ENCODE measurements around the gene TEX9.
"Not testable (repeated sequence)": the region's sequence is repeated elsewhere in the genome, so short reads cannot be mapped to it uniquely, and the experiment has no call there.

Gene TEX9

DNA sequence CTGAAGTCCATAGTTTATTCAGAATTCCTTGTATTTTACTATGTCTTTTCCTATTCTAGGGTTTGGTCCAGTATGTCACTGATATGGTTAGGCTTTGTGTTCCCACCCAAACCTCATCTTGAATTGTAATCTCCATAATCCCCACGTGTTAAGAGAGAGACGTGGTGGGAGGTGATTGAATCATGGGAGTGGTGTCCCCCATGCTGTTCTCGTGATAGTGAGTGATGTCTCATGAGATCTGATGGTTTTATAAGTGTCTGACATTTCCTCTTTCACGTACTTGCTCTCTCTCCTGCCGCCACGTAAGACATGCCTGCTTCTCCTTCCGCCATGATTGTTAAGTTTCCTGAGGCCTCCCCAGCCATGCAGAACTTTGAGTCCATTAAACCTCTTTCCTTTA is 6.6 kb upstream of the TEX9 start:
- no peak overlapping the region for H3K27ac ChIP-seq (ENCODE audit: insufficient read depth in 1 of 2, low read depth in 1 of 2, low read length in 2 of 2, poor library complexity in 1 of 2, severe bottlenecking in 2 of 2)
- no peaks in the 10 kb centered on the region for H3K27me3 ChIP-seq (replicated peaks in 2 of 5; ENCODE audit: control insufficient read depth in 4 of 5, insufficient read depth in 5 of 5, low read length in 4 of 5)
- peaks cover 0 to 10% (median 3%) of the 10 kb centered on the region in 5 experiments for H3K9me3 ChIP-seq (ENCODE audit: control extremely low read depth in 1 of 5, control insufficient read depth in 4 of 5, insufficient read depth in 2 of 5, low read depth in 1 of 5, low read length in 4 of 5)
- no peak for DNase-seq
- H3K36me3 ChIP-seq (ENCODE audit: control insufficient read depth in 4 of 4, insufficient read depth in 4 of 4, low read length in 3 of 4), result no peaks in the 10 kb centered on the region
- POLR2A ChIA-PET, result no interaction called here
- no peak overlapping the region for H3K4me3 ChIP-seq (ENCODE audit: control insufficient read depth in 1 of 7, extremely low read depth in 1 of 7, insufficient read depth in 4 of 7, low read depth in 2 of 7, low read length in 6 of 7)
- WGBS (ENCODE audit: insufficient coverage), result 97% methylated on average over 5 of the region's 7 CpGs
- CTCF ChIA-PET, result no interaction called here
- no peaks in the 10 kb centered on the region for H3K4me1 ChIP-seq (ENCODE audit: control extremely low read depth in 1 of 4, control insufficient read depth in 4 of 4, insufficient read depth in 4 of 4, low read length in 3 of 4)

DNA sequence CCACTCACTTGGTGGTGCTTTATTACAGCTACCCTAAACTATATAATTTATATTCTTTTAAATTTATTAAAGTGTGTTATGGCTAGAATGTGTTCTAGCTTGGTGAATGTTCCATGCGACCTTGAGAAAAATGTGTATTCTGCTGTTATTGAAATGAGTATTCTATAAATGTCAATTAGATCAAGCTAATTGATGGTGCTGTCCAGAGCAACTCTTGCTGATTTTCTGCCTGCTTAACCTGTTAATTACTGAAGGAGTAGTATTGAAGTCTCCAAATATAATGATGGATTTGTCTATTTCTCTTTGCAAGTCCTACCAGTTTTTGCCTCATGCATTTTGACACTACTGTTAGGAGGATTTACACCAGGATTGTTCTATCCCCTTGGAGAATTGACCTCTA is 3.2 kb upstream of the TEX9 start:
- Histone ChIP-seq H3K9me3 (ENCODE audit: control extremely low read depth in 1 of 5, control insufficient read depth in 4 of 5, insufficient read depth in 2 of 5, low read depth in 1 of 5, low read length in 4 of 5) (peaks cover 0 to 10% (median 3%) of the 10 kb centered on the region in 5 experiments), H3K4me3 (ENCODE audit: control insufficient read depth in 1 of 7, extremely low read depth in 1 of 7, insufficient read depth in 4 of 7, low read depth in 2 of 7, low read length in 6 of 7) (no peak overlapping the region), H3K27ac (ENCODE audit: insufficient read depth in 1 of 2, low read depth in 1 of 2, low read length in 2 of 2, poor library complexity in 1 of 2, severe bottlenecking in 2 of 2) (no peak overlapping the region), H3K36me3 (ENCODE audit: control insufficient read depth in 4 of 4, insufficient read depth in 4 of 4, low read length in 3 of 4) (no peaks in the 10 kb centered on the region), H3K27me3 (replicated peaks in 2 of 5; ENCODE audit: control insufficient read depth in 4 of 5, insufficient read depth in 5 of 5, low read length in 4 of 5) (no peaks in the 10 kb centered on the region), H3K4me1 (ENCODE audit: control extremely low read depth in 1 of 4, control insufficient read depth in 4 of 4, insufficient read depth in 4 of 4, low read length in 3 of 4) (peaks cover 2 to 19% (median 14%) of the 10 kb centered on the region in 4 experiments)
- ChIA-PET CTCF (interaction anchor here (1.2 kb wide), 1 partner anchor 11 kb away, joined by 3 read pairs; no protein-coding TSS in a partner anchor), POLR2A (no interaction called here)
- no peak for DNase-seq
- no CpG with 5 or more reads among the region's 1 CpG for WGBS (ENCODE audit: insufficient coverage)

DNA sequence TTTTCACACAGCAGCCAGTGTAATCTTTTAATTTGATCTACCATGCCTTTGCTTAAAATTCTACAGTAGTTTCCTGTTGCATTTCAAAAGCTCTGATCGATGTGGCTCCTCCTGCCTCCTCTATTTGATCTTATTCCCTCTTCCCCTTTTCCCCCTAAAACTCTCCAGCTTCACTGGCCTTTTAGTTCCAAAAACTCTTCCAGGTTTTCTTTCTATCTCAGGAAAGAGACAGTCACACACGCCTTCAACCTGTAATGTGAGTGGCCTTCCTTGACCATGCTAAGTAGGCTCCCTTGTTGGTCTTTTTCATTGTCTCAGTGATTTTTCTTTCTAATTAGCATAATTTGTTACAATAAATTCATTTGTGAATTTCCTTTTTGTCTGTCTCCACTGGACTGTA is 985 bp downstream of the TEX9 start:
- 50% methylated on average over 2 of the region's 2 CpGs for WGBS (ENCODE audit: insufficient coverage)
- Histone ChIP-seq H3K27ac (ENCODE audit: insufficient read depth in 1 of 2, low read depth in 1 of 2, low read length in 2 of 2, poor library complexity in 1 of 2, severe bottlenecking in 2 of 2) (peak overlapping the region in 1 of 2 experiments; percentile 39), H3K4me1 (ENCODE audit: control extremely low read depth in 1 of 4, control insufficient read depth in 4 of 4, insufficient read depth in 4 of 4, low read length in 3 of 4) (peaks cover 2 to 19% (median 14%) of the 10 kb centered on the region in 4 experiments), H3K36me3 (ENCODE audit: control insufficient read depth in 4 of 4, insufficient read depth in 4 of 4, low read length in 3 of 4) (no peaks in the 10 kb centered on the region), H3K4me3 (ENCODE audit: control insufficient read depth in 1 of 7, extremely low read depth in 1 of 7, insufficient read depth in 4 of 7, low read depth in 2 of 7, low read length in 6 of 7) (peak overlapping the region in 6 of 7 experiments; percentile 71 to 95 (median 88)), H3K27me3 (replicated peaks in 2 of 5; ENCODE audit: control insufficient read depth in 4 of 5, insufficient read depth in 5 of 5, low read length in 4 of 5) (no peaks in the 10 kb centered on the region), H3K9me3 (ENCODE audit: control extremely low read depth in 1 of 5, control insufficient read depth in 4 of 5, insufficient read depth in 2 of 5, low read depth in 1 of 5, low read length in 4 of 5) (peaks cover 0 to 10% (median 3%) of the 10 kb centered on the region in 5 experiments)
- ChIA-PET POLR2A (no interaction called here), CTCF (no interaction called here)
- no peak for DNase-seq

DNA sequence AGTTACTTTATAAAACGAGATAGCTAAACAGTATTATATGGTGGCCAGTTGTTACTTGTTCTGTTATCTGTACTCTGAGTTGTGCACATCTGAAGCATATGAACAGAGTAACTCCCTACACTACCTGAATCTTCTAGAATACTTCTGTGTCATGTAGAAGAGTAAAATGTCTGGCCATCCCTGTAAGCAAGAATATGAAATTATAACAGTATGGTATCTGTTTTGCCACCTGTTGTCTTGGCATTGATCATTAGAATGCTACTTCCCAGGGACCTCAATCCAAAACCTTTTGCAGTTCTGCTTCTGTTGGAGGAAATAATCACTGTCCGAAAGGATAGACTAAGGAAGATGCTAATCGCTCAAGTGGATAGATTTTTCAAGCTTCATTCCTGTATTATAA is 1.9 kb downstream of the TEX9 start:
- H3K27me3 ChIP-seq (replicated peaks in 2 of 5; ENCODE audit: control insufficient read depth in 4 of 5, insufficient read depth in 5 of 5, low read length in 4 of 5), result no peaks in the 10 kb centered on the region
- no peaks in the 10 kb centered on the region for H3K36me3 ChIP-seq (ENCODE audit: control insufficient read depth in 4 of 4, insufficient read depth in 4 of 4, low read length in 3 of 4)
- WGBS (ENCODE audit: insufficient coverage), result no CpG with 5 or more reads among the region's 3 CpGs
- H3K4me3 ChIP-seq (ENCODE audit: control insufficient read depth in 1 of 7, extremely low read depth in 1 of 7, insufficient read depth in 4 of 7, low read depth in 2 of 7, low read length in 6 of 7), result no peak overlapping the region
- peaks cover 0 to 2% (median 0%) of the 10 kb centered on the region in 5 experiments for H3K9me3 ChIP-seq (ENCODE audit: control extremely low read depth in 1 of 5, control insufficient read depth in 4 of 5, insufficient read depth in 2 of 5, low read depth in 1 of 5, low read length in 4 of 5)
- no peak overlapping the region for H3K27ac ChIP-seq (ENCODE audit: insufficient read depth in 1 of 2, low read depth in 1 of 2, low read length in 2 of 2, poor library complexity in 1 of 2, severe bottlenecking in 2 of 2)
- POLR2A ChIA-PET, result no interaction called here
- CTCF ChIA-PET, result no interaction called here
- no peak for DNase-seq
- H3K4me1 ChIP-seq (ENCODE audit: control extremely low read depth in 1 of 4, control insufficient read depth in 4 of 4, insufficient read depth in 4 of 4, low read length in 3 of 4), result peaks cover 2 to 19% (median 14%) of the 10 kb centered on the region in 4 experiments

DNA sequence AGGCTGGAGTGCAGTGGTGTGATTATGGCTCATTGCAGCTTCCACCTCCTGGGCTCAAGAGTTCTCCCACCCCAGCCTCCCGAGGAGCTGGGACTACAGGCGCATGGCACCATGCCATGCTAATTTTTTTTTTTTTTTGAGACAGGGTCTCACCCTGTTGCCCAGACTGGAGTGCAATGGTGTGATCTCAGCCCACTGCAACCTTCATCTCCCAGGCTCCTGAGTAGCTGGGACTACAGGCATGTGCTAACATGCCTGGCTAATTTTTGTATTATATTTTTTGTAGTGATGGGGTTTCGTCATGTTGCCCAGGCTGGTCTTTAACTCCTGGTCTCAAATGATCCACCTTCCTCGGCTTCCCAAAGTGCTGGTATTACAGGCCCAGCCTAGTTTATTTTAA is 4.0 kb downstream of the TEX9 start:
- DNase-seq, result no peak
- Histone ChIP-seq H3K36me3 (ENCODE audit: control insufficient read depth in 4 of 4, insufficient read depth in 4 of 4, low read length in 3 of 4) (no peaks in the 10 kb centered on the region), H3K4me3 (ENCODE audit: control insufficient read depth in 1 of 7, extremely low read depth in 1 of 7, insufficient read depth in 4 of 7, low read depth in 2 of 7, low read length in 6 of 7) (no peak overlapping the region), H3K27me3 (replicated peaks in 2 of 5; ENCODE audit: control insufficient read depth in 4 of 5, insufficient read depth in 5 of 5, low read length in 4 of 5) (no peaks in the 10 kb centered on the region), H3K9me3 (ENCODE audit: control extremely low read depth in 1 of 5, control insufficient read depth in 4 of 5, insufficient read depth in 2 of 5, low read depth in 1 of 5, low read length in 4 of 5) (no peaks in the 10 kb centered on the region), H3K4me1 (ENCODE audit: control extremely low read depth in 1 of 4, control insufficient read depth in 4 of 4, insufficient read depth in 4 of 4, low read length in 3 of 4) (peaks cover 2 to 18% (median 14%) of the 10 kb centered on the region in 4 experiments), H3K27ac (ENCODE audit: insufficient read depth in 1 of 2, low read depth in 1 of 2, low read length in 2 of 2, poor library complexity in 1 of 2, severe bottlenecking in 2 of 2) (no peak overlapping the region)
- POLR2A ChIA-PET, result interaction anchor here (0.6 kb wide), 1 partner anchor 348 kb away, joined by 3 read pairs; no protein-coding TSS in a partner anchor
- WGBS (ENCODE audit: insufficient coverage), result 100% methylated on average over 3 of the region's 4 CpGs
- CTCF ChIA-PET, result no interaction called here

DNA sequence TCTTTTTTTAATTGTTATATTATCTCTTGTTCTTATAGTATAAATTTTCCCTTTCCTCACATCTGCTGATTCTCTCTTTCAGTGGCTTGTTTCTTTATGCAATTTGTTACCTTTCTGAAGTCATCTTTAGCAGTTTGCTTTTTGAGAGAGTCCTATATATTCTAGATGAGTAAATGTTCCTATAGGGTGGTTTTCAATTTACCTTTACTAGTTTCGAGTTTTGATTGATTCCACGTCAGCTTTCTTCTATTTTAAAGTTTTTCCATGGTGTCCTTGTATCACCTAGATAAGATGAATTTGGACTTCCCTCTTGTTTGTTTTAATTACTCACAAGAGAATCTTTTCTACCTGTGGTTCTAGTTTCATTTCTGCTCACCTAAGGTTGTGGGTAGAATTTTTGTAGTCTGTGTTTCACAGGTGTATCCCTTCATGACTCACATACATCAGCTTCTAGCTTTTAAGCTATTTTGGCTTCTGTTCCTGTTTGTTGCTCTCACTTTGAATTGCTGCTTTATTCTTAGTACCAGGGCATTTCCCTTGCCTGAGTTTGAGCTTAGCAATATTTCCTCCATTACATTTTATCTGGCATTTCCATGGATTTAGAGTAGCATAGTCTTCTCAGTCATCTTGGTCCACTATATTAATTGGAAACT is 6.4 kb downstream of the TEX9 start:
- H3K27me3 ChIP-seq (replicated peaks in 2 of 5; ENCODE audit: control insufficient read depth in 4 of 5, insufficient read depth in 5 of 5, low read length in 4 of 5), result no peaks in the 10 kb centered on the region
- no peaks in the 10 kb centered on the region for H3K9me3 ChIP-seq (ENCODE audit: control extremely low read depth in 1 of 5, control insufficient read depth in 4 of 5, insufficient read depth in 2 of 5, low read depth in 1 of 5, low read length in 4 of 5)
- peak in 2 of 3 donors; percentile 17 to 41 for DNase-seq
- WGBS (ENCODE audit: insufficient coverage), result no CpG with 5 or more reads among the region's 2 CpGs
- POLR2A ChIA-PET, result no interaction called here
- no peak overlapping the region for H3K4me3 ChIP-seq (ENCODE audit: control insufficient read depth in 1 of 7, extremely low read depth in 1 of 7, insufficient read depth in 4 of 7, low read depth in 2 of 7, low read length in 6 of 7)
- no peaks in the 10 kb centered on the region for H3K36me3 ChIP-seq (ENCODE audit: control insufficient read depth in 4 of 4, insufficient read depth in 4 of 4, low read length in 3 of 4)
- no peaks in the 10 kb centered on the region for H3K4me1 ChIP-seq (ENCODE audit: control extremely low read depth in 1 of 4, control insufficient read depth in 4 of 4, insufficient read depth in 4 of 4, low read length in 3 of 4)
- no peak overlapping the region for H3K27ac ChIP-seq (ENCODE audit: insufficient read depth in 1 of 2, low read depth in 1 of 2, low read length in 2 of 2, poor library complexity in 1 of 2, severe bottlenecking in 2 of 2)
- CTCF ChIA-PET, result interaction anchor here (1.3 kb wide), 1 partner anchor 10 kb away, joined by 3 read pairs; no protein-coding TSS in a partner anchor

DNA sequence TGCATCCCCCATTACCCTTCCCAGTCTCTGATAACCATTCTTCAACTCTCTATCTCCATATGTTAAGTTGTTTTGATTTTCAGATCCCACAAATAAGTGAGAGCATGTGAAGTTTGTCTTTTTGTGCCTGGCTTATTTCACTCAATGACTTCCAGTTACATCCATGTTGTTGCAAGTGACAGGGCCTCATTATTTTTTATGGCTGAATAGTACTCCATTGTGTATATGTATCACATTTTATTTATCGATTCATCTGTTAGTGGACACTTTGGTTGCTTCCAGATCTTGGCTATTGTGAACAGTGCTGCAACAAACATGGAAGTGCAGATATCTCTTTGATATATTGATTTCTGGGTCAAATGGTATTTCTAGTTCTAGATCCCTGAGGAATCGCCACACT is 9.5 kb downstream of the TEX9 start:
- WGBS (ENCODE audit: insufficient coverage), result no CpG with 5 or more reads among the region's 2 CpGs
- DNase-seq, CTCF ChIA-PET: not testable (repeated sequence)

More for the DNA sequence above, 9.5 kb downstream of the TEX9 start:
- H3K9me3 ChIP-seq (ENCODE audit: control extremely low read depth in 1 of 5, control insufficient read depth in 4 of 5, insufficient read depth in 2 of 5, low read depth in 1 of 5, low read length in 4 of 5), result peaks cover 1 to 21% (median 6%) of the 10 kb centered on the region in 5 experiments
- H3K27ac ChIP-seq (ENCODE audit: insufficient read depth in 1 of 2, low read depth in 1 of 2, low read length in 2 of 2, poor library complexity in 1 of 2, severe bottlenecking in 2 of 2); H3K36me3 ChIP-seq (ENCODE audit: control insufficient read depth in 4 of 4, insufficient read depth in 4 of 4, low read length in 3 of 4); H3K4me1 ChIP-seq (ENCODE audit: control extremely low read depth in 1 of 4, control insufficient read depth in 4 of 4, insufficient read depth in 4 of 4, low read length in 3 of 4); H3K27me3 ChIP-seq (replicated peaks in 2 of 5; ENCODE audit: control insufficient read depth in 4 of 5, insufficient read depth in 5 of 5, low read length in 4 of 5); POLR2A ChIA-PET; H3K4me3 ChIP-seq (ENCODE audit: control insufficient read depth in 1 of 7, extremely low read depth in 1 of 7, insufficient read depth in 4 of 7, low read depth in 2 of 7, low read length in 6 of 7): not testable (repeated sequence)

All from common myeloid progenitor, CD34-positive (primary cell).